ENCODE results near the gene CEP131.

The CEP131 gene

GRCh38 chr17:81251094-81251708 is 28.4 kb upstream of the CEP131 start:
- peak; percentile 98 for DNase-seq

DNA sequence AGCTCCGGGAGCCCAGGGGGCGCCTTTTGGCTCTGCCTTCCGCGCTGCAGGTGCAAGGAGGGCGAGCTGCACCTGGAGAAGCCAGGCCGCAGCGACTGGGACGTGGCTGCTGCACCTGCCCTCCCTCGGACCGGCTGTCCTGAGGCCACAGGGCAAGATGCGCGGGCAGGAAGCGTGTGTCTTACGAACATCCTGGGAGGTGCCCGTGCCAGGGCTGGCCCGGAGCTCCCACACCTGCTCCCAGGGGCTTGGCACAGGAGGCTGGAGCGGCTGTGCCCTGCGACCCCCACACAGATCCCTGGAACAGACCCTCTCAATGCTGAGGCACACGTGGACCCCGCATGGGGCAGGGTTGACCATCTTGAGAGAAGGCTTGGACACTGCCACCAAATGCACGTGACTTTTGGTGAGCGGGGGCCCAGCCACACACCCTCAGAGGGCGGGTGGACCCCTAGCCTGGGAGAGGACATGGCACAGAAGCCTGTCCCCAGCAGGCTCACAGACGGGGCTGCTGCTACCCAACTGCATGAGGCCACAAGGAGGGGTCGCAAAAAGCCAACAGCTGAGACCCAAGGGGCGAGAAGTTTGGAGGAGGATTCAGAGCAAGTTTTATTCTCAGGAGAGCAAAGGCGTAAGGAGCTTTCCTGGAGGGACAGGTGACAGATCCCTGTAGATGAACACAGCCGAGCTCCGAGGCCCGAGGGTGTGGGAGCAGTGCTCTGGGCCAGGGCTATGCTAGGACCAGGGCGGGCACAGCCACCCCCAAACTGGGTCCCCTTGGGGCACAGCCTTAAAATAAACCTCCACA is 27.7 kb upstream of the CEP131 start:
- DNase-seq = no peak

DNA sequence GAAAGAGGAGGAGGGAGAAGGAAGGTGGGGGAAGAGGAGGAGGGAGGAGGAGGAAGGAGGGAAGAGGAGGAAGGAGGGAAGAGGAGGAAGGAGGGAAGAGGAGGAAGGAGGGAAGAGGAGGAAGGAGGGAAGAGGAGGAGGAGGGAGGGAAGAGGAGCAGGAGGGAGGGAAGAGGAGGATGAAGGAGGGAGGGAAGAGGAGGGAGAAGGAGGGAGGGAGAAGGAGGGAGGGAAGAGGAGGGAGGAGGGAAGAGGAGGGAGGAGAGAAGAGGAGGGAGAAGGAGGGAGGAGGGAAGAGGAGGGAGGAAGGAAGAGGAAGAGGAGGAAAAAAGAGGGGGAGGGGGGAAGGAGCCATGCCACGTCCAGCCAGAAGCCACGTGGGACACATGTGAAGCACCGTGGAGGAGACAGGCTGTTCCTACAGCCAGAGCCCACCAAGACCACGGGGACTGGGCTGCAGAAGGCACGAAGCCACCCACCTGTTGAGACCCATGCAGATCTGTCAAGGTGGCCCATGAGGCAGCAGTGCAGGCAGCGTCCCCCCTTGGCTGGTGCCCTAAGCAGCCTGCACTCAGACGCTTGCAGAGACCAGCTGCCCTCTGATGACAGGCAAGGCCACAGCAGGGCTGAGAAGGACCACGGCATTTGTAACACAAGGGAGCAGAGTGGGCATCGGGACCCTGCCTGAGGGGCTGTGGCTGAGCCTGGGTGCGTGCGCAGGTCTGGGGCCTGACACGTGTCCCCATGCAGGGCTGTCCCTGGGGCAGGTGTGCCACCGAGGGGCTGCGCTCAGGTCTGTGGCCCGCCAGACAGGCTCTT is 26.7 kb upstream of the CEP131 start:
- no peak for DNase-seq

GRCh38 chr17:81248649-81249048 is 25.9 kb upstream of the CEP131 start:
- no peak for DNase-seq

DNA sequence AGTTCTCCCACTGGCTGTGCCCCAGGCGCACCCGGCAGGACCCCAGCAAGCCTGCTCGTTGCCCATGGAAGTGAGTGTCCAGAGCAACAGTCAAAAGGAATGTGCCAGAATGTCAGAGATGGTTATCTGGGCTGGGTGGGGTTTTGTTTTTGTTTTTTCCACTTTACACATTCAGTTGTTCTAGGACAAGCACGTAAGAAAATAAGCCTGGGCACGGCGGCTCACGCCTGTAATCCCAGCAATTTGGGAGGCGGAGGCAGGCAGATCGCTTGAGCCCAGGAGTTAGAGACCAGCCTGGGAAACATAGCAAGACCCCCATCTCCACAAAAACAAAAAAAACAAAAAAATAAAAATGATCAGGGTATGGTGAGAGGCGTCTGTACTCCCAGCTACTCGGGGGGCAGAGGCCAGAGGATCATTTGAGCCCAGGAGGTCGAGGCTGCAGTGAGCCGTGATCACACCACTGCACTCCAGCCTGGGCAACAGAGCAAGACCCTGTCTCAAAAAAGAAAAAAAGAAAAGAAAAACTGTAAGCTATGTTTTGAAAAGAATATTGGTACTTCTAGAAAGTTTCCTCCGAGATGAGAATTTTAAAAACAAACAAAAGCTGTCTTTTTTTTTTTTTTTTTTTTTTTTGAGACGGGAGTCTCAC is 24.7 kb upstream of the CEP131 start:
- DNase-seq = no peak

DNA sequence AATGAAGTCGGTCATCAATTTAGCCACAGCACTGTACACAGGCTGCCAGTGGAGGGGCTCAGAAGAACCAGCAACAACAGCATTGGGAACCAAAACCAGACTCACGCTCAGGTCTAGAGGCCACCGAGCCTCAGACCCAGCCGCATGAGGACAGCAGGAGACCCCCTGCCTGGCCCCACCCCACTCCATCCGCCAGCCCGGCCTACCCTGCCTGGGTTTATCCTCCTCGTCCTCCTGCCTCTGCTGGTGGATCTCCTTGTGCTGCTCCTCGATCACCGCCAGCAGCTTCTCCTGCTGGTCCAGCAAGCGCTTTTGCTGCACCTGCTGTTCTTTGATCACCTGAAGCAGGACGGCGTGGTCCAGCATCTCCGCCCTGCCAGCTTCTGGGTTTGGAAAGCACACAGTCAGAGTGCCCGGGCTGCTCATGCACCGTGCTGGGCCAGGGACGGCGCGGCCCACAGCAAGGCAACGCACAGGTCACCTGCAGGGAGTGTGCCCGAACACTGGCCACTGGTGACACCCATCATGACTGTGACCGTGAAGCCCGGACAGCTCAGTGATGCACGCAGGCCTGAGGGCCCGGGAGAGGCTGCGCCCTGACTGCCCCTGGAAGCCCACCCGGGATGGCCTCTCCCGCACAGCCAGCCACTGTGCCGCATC is 24.0 kb upstream of the CEP131 start:
- DNase-seq = no peak

- DNase-seq = no peak
These were observed 23.5 kb upstream of the CEP131 start for GRCh38 chr17:81246343-81246670.

DNA sequence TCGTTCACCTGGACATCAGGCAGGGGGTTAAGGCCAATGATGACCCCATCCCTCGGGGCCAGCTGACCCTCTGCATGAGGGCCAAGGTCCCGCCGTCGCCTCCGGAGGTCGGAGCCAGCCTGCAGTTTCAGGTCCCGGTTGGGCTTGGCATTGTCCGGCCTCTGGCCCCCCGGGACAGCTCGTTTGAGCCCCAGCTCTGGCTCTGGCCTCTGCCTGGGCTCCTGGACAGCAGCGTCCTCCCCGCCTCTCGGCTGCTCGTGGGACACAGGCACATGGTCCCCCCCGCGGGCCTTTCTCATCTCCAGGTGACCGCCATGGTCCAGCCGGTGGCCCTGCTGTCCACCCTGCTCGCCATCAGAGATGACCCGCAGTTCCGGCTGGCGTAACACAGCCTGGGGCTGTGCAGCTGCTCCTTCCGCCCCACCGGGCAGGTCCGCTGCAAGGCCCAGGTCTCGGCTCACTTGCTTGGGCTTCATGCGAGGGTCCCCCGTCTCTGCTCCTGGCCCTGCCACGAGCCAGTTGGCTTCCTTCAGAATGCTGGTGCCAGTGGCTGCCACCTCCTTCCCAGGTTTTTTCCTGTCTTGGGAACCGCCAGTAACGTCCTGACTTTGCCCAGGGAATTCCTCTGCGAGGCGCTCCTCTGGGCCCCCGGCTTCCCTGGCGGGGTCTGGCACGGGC is 23.0 kb upstream of the CEP131 start:
- no peak for DNase-seq

DNA sequence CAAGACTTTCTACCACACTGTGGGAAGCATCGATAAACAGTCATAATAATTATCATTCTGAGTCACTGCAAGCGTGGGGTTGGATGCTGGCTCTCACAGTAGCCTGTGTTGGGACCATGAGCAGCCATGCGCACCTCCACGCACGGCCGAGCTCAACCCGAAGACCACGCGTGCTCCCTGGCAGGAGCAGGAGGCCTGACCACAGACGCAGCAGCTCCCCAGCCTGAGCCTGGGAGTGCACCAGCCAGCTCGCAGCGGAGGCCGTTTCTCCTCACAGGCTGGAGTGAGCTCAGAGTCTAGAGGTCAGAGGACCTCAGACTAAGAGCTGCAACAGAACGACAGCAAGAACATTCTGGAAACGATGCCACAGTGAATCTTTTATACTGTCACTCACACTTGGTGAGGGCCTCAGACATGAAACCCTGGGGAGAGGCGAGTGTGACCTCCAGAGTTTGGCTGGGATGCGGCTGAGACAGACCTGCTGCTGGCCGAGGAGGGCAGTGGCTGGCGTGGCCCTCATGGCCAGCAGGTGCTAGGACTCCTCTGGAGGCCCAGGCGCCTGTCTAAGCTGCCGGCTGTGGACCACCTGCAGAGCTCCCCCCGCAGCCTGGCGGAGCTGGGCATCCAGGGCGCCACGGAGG is 22.4 kb upstream of the CEP131 start:
- no peak for DNase-seq

DNA sequence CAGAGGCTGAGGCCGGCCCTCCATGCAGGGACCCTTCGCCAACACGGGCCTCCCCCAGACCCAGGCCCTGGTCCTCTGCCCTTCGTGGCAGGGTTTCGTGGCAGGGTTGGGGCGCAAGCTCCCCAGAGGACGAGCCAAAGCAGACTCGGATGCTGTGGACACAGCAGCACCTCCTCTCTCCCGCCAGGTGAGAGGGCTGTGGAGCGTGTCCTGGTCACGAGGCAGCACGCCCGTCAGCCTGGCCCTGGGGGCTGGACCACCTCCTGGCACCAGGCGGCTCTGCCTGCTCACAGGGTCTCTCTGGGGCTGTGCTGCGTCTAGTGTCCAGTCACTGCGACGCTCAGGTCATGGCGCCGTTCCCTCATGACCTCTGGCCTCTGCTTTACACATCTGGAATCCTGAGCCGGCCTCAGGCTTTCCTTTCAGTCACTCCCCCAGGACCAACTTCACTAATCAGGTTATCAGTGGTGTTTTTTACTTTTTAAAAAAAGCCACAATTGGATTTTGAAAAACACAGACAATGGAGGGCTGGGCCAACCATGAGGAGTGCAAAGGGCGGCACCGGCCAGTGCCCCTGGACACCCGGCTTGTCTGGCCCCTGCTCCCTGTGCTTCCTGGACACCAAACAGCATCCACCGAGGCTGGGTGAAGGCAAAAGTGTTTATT is 21.7 kb upstream of the CEP131 start:
- DNase-seq = no peak

- DNase-seq = no peak
These were observed 20.5 kb upstream of the CEP131 start for GRCh38 chr17:81243333-81243664.

- no peak for DNase-seq
These were observed 19.9 kb upstream of the CEP131 start for GRCh38 chr17:81242421-81243332.

DNA sequence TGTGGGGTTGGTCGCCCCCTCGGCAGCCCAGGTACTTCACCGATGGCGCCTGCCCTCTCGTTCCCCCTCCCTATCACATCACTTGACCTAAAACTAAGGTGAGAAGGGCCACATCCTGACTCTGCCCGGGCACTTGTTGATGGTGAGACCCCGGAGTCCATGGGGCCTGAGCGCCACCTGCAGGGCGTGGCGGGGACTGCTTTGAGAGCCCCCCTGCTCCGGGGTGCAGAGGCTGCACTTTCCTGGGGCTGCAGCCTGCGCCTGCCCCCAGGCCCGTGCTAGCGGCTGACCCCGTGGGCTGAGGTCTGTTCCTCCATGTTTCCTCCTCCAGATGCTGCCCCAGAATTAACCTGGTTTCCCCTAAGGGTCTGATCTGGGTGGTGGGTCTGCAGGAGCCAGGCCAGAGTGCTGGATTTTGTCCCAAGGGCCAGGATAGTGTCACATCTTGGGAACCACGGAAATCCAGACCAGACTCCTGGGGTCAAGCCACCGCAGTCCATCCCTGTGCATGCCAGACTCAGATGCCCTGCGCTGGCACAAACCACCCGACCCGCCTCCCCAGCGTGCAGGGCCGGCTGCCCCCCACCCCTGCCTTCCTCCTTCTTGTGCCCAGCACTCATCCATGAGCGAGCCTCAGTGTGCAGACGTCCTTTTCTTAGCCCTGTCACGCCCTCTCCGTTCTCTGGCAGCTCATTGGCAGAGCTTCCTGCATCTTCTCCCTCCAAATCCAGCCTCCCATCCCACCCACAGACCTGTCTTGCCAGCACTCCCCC is 19.1 kb upstream of the CEP131 start:
- DNase-seq = peak; percentile 18

GRCh38 chr17:81241203-81241602 is 18.4 kb upstream of the CEP131 start:
- no peak for DNase-seq

DNA sequence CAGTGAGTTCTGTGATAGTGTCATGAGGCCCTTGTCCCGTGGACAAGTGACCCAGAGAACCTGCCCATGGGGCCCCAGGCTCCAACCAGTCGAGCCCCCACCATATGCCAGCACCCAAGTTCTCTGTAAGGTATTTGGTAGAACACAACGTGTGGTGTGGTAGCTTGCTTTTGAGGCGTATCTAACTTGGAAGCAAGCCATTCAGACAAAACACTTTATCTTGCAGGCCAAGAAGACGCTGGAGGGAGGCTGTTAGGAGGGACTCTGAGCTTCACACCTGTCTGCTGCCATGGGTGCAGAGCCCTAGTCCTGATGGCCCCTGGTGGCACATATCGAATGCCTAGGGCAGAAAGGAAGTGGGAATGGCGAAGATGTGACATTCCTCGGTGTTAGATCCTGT is 18.0 kb upstream of the CEP131 start:
- DNase-seq = no peak

- no peak for DNase-seq
These were observed 17.2 kb upstream of the CEP131 start for GRCh38 chr17:81239714-81240555.

DNA sequence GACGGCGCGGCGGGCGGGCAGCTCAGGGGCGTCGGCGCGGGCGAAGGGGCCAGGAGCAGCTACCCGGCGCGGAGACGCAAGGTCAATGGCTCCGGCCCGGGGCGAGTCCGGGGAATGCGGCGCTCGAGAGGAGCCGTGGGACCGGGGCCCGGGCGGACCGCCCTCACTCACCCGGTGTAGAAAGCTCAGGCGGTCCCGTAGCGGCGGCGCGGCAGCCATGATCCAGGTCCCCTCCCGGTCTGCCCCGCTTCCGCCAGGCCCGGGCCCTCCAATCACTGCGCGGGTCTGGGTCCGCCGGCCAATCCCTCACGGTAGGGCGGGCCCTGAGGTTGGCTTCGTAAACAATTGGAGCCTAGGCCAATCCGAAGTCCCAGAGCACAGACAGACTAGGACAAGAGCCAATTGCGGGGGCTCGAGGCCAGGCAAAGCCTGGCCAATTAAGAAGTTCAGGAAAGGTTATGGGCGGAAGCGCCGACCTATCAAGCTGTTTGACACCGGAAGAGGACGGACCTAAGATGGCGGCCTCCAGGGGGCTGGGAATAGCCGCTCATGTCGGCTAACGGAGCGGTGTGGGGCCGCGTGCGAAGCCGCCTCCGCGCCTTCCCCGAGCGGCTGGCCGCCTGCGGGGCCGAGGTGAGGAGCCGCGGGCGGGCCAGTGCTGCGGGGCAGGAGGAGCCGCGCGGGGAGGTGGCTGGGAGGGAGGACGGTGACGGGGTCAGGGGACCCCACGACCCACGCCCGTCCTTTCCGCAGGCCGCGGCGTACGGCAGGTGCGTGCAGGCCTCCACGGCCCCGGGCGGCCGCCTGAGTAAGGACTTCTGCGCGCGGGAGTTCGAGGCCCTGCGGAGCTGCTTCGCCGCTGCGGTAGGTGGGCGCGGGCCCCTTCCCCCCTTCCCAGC is 16.3 kb upstream of the CEP131 start, which contains the start of the genes NDUFAF8 and TEPSIN:
NDUFAF8 (plus strand) TSS at position 504 of the 899 bp plus-strand sequence; CDS start at position 550, 46 bp downstream.
TEPSIN (minus strand) TSS at position 241 of the 899 bp plus-strand sequence; CDS start at position 219, 22 bp downstream.
- peak; percentile 99 for DNase-seq
